ENCODE data around the gene LDLR.

LDLR gene

DNA sequence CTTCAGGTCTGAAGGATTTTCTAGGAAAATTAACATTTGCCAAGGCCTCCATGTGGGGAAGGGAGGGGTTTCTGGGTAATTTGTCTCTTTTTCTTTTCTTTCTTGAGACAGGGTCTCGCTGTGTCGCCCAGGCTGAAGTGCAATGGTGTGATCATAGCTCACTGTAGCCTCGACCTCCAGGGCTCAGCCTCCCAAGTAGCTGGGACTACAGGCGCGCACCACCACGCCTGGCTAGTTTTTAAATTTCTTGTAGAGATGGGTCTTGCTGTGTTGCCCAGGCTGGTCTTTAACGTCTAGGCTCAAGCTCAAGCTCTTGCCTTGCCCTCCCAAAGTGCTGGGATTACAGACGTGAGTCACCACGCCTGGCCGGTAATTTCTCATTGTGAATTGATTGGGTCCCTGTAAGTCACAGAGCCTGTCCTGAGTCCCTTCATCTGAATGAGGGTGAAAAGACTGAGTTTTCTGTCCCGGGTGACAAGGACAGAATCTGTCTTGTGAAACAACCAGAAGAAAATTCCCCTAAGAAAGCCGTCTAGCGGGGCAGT lies 76.3 kb downstream of the LDLR start:
- DNase-seq (ENCODE audit: low read depth) = no peak
- H3K4me3 ChIP-seq (ENCODE audit: low read depth, low read length) = no peak overlapping the region
- no peak for TF ChIP-seq MYC (IDR thresholded peaks at IDR 0.05; ENCODE audit: low read depth, low read length)

DNA sequence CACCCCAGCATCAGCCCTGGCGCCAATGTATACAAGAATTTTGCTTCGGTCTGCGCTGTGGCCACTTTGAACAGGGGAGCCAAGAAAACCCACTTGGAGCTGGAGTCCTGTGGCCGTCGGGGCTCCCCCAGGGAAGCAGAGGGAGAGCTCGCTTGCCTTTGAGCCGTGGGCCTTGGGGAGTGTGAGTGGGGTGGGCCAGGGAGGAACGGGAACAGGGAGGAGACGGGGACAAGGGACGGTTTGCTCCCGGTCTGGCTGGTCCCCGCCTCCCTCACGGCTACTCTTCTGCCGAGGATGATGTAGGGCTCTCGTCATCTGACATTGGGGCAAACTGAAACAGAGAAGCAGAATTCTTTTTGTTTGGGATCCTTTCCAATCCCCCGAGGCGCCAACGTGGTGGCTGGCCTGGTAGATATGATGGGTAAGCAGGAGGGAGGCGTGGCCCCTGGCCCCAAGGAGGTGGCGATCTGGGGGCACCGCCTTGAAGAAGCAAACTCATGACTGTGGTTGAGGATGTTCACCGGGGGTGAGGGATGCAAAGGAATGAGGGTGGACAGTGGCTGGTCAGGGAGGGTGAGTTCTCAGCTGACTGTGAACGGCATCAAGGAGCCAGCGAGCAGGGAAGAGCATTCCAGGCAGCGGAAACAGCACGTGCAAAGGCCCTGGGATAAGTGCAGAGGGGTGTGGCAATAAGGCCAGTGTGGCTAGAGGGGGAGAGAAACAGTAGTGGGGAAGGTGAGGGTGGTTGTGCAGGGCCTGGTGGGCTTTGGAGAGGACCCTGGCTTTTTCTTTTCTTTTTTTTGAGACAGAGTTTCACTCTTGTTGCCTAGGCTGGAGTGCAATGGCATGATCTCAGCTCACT lies 77.2 kb downstream of the LDLR start:
- H3K4me3 ChIP-seq (ENCODE audit: low read depth, low read length) = no peak overlapping the region
- DNase-seq (ENCODE audit: low read depth) = no peak
- TF ChIP-seq CTCF (IDR thresholded peaks at IDR 0.05; ENCODE audit: low read depth, low read length) (no peak), MYC (IDR thresholded peaks at IDR 0.05; ENCODE audit: low read depth, low read length) (no peak), POLR2A (IDR thresholded peaks at IDR 0.05; ENCODE audit: extremely low read depth, insufficient read length) (no peak)
- TF ChIP-seq, protein P1, sequence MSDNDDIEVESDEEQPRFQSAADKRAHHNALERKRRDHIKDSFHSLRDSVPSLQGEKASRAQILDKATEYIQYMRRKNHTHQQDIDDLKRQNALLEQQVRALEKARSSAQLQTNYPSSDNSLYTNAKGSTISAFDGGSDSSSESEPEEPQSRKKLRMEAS (IDR thresholded peaks at IDR 0.05; ENCODE audit: low read depth, low read length) = no peak

GRCh38 chr19:11168568-11168967 lies 79.3 kb downstream of the LDLR start:
- no peak overlapping the region for H3K4me3 ChIP-seq (ENCODE audit: low read depth, low read length)
- DNase-seq (ENCODE audit: low read depth) = no peak
- TF ChIP-seq POLR2A (IDR thresholded peaks at IDR 0.05; ENCODE audit: extremely low read depth, insufficient read length) (no peak), CTCF (IDR thresholded peaks at IDR 0.05; ENCODE audit: low read depth, low read length) (no peak)

DNA sequence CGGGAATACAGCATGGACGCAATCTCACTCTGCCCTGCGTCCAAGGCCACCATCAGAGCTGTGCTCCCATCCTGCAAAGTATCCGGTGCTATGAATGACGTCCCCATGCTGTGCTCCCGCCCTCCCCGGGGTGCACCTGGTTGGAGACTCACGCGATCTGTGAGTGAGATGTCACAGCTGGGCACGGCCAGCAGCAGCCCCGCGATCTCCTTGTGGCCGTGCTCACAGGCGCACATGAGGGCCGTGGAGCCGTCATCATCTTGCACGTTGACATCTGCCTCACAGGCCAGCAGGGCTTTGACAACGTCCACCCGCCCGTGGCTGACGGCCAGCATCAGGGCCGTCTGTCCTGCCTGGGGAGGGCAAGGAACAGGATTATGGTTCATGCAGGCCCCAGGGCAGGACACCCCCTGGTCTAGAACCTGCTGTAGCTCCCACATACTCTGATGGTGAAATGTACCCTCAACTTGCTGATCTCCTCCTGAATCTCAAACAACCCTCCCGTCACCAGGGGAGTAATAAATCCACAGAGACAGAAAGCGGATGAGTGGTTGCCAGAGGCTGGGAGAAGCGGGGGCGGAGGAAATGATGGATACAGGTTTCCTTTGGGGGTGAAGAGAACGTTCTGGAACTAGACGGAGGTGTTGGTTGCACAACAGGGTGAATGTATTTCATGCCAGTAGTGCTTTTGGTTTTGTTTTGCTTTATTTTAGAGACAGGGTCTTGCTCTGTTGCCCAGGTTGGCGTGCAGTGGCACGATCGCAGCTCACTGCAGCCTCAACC lies 80.8 kb downstream of the LDLR start:
- no peak for DNase-seq (ENCODE audit: low read depth)
- no peak for TF ChIP-seq POLR2A (IDR thresholded peaks at IDR 0.05; ENCODE audit: extremely low read depth, insufficient read length)
- TF ChIP-seq, protein P1 (IDR thresholded peaks at IDR 0.05; ENCODE audit: low read depth, low read length) = no peak
- H3K4me3 ChIP-seq (ENCODE audit: low read depth, low read length) = no peak overlapping the region

DNA sequence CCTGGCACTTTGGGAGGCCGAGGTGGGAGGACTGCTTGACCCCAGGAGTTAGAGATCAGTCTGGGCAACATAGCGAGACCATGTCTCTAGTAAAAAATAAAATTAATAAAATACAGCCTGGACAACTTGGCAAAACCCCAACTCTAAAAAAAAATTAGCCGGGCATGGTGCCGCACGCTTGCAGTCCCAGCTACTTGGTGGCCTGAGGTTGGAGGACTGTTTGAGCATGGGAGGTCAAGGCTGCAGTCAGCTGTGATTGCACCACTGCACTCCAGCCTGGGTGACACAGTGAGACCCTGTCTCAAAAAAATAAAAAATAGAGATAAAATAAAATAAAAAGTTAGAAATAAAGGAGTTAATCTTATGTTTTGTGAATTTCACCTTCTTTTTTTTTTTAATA lies 81.9 kb downstream of the LDLR start:
- TF ChIP-seq CTCF (IDR thresholded peaks at IDR 0.05; ENCODE audit: low read depth, low read length) = no peak
- TF ChIP-seq, protein P1 (IDR thresholded peaks at IDR 0.05; ENCODE audit: low read depth, low read length) = no peak
- no peak for TF ChIP-seq POLR2A (IDR thresholded peaks at IDR 0.05; ENCODE audit: extremely low read depth, insufficient read length)
- no peak for TF ChIP-seq MYC (IDR thresholded peaks at IDR 0.05; ENCODE audit: low read depth, low read length)
- H3K4me3 ChIP-seq (ENCODE audit: low read depth, low read length) = no peak overlapping the region
- DNase-seq (ENCODE audit: low read depth) = no peak

GRCh38 chr19:11172576-11172975 lies 83.3 kb downstream of the LDLR start:
- H3K4me3 ChIP-seq (ENCODE audit: low read depth, low read length) = no peak overlapping the region
- no peak for DNase-seq (ENCODE audit: low read depth)
- TF ChIP-seq POLR2A (IDR thresholded peaks at IDR 0.05; ENCODE audit: extremely low read depth, insufficient read length) (no peak), MYC (IDR thresholded peaks at IDR 0.05; ENCODE audit: low read depth, low read length) (no peak), CTCF (IDR thresholded peaks at IDR 0.05; ENCODE audit: low read depth, low read length) (no peak)
- TF ChIP-seq, protein P1 (IDR thresholded peaks at IDR 0.05; ENCODE audit: low read depth, low read length) = no peak

All from NB4 (cell line).